HEK293 (cell line): ENCODE measurements around the gene ST6GALNAC6.

Source experiments
- CTCF ChIP-seq: fragments of 450-650 bp; formaldehyde crosslinking; IDR thresholded peaks from 2 replicates; pipeline ENCODE4 v1.5.1; 2016; ENCODE audit warnings: missing biosample characterization, missing genetic modification characterization
- REPIN1 ChIP-seq: fragments of 450-650 bp; formaldehyde crosslinking; IDR thresholded peaks from 2 replicates; pipeline ENCODE4 v1.5.1; 2017; ENCODE audit warnings: missing biosample characterization, missing genetic modification characterization, low read depth
- REST ChIP-seq: fragments of 450-650 bp; formaldehyde crosslinking; IDR thresholded peaks from 2 replicates; pipeline ENCODE4 v1.5.1; 2016; ENCODE audit warnings: missing biosample characterization, missing genetic modification characterization
- TRIM28 ChIP-seq: IDR thresholded peaks from 2 replicates; pipeline ENCODE4 v1.6.1; 2011; ENCODE audit warnings: low read length, control low read depth, borderline replicate concordance
- TSHZ1 ChIP-seq: fragments of 450-650 bp; formaldehyde crosslinking; IDR thresholded peaks from 2 replicates; pipeline ENCODE4 v1.5.1; 2016; ENCODE audit warnings: missing biosample characterization, missing genetic modification characterization, borderline replicate concordance
- ZNF513 ChIP-seq: fragments of 450-650 bp; IDR thresholded peaks from 2 replicates; pipeline ENCODE4 v1.5.1; 2018; ENCODE audit warnings: missing biosample characterization, missing genetic modification characterization
- ZSCAN16 ChIP-seq: fragments of 450-650 bp; formaldehyde crosslinking; IDR thresholded peaks from 2 replicates; pipeline ENCODE4 v1.5.1; 2016; ENCODE audit warnings: missing biosample characterization, missing genetic modification characterization

GRCh38 chr9:127905004-127905728, 5.8 kb upstream of the ST6GALNAC6 start:
- no peak for TF ChIP-seq ZNF513
- no peak for TF ChIP-seq ZSCAN16 (tag by site-specific recombination)
- no peak for TF ChIP-seq REST
- TF ChIP-seq TRIM28 = no peak
- TF ChIP-seq TSHZ1 (tag by site-specific recombination) = no peak
- no peak for TF ChIP-seq CTCF
- no peak for TF ChIP-seq REPIN1
